Measurements from ENCODE around the gene RPS15A.
"Not testable (repeated sequence)": the region's sequence is repeated elsewhere in the genome, so short reads cannot be mapped to it uniquely, and the experiment has no call there.

Gene RPS15A

DNA sequence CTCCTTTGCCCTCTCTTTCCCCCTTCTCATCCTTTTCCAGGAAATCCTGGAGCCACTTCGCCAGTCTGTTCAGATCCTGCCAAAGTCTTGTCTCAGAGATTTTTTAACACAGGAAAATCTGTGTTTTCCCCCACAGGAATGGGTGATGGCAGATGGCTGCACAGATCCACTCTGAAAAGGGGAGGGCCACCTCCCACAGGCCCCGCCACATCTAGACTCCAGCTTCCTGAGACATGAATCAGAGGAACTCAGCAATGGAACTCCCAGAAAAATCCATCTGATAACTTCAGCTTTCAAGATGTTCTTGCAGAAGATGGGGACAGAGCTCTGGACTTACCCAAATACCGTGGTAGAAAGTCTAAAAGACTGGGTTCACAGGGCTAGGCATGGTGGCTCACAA, 50.1 kb downstream of the RPS15A start:
- not testable (repeated sequence) for DNase-seq

DNA sequence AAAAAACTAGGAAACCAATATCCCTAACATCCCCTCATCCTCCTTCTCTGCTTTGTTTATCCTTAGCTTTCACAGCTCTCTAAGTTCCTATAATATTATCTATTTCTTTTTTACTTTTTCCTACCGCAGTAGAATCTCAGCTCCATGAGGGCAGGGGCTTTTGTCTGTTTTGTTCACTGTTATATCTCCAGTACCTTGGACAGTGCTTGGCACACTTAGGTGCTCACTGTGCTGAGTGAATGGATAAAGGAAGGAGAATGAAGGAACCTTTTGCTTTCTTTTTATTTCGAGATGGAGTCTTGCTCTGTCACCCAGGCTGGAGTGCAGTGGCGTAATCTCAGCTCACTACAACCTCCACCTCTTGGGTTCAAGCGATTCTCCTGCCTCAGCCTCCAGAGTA, 51.4 kb downstream of the RPS15A start:
- DNase-seq = not testable (repeated sequence)

DNA sequence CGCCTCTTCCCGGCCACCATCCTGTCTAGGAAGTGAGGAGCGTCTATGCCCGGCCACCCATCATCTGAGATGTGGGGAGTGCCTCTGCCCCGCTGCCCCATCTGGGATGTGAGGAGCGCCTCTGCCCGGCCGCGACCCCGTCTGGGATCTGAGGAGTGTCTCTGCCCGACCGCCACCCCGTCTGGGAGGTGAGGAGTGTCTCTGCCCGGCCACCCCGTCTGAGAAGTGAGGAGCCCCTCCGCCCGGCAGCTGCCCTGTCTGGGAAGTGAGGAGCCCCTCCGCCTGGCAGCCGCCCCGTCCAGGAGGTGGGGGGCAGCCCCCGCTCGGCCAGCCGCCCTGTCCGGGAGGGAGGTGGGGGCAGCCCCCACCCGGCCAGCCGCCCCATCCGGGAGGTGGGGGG, 55.9 kb downstream of the RPS15A start:
- DNase-seq = not testable (repeated sequence)

All from inflammatory macrophage treated with lipopolysaccharide for 1 hour (primary cell).